Panc1 (cell line): ENCODE measurements around the gene HOXB5. TPM values are rescaled to one million over a fixed set of nuclear protein-coding genes. Genes with fewer than 3 reads are reported as not detected.

Experiments used
- ATAC-seq: fragments of 200-7000 bp; cut with Tn5 transposase; 2 replicates; pipeline ENCODE4 v1.9.1; 2020; ENCODE audit warnings: mild to moderate bottlenecking, moderate library complexity
- BruUV-seq: library from RNA; stranded (reverse); fragments of 400-500 nt; replicated peaks from 2 replicates; lab custom pipeline; 2021; lab: Mats Ljungman, UMichigan
- CTCF ChIA-PET: fragments of 300-600 bp; sonication (Branson Sonifier 250); formaldehyde crosslinking; loops from one replicate; lab custom pipeline; 2022; ENCODE audit warnings: antibody characterized with exemption; lab: Charles Lee
- POLR2A ChIA-PET: fragments of 300-600 bp; sonication (Branson Sonifier 250); formaldehyde crosslinking; loops from one replicate; lab custom pipeline; 2022; ENCODE audit warnings: antibody characterized with exemption; lab: Charles Lee
- DNase-seq: peaks from one replicate; pipeline ENCODE4 v3.0.0-alpha.2; 2010; ENCODE audit warnings: low read depth, low spot score
- H3K27ac ChIP-seq: 2 replicates; pipeline ENCODE4 v1.5.1; 2011; ENCODE audit warnings: mild to moderate bottlenecking, low read length, inconsistent platforms
- H3K27me3 ChIP-seq: fragments of 200-500 bp; sonication (Bioruptor generic); 2 replicates; pipeline ENCODE4 v1.6.0; 2014; ENCODE audit warnings: low read length, inconsistent platforms; ENCODE audit not compliant: control insufficient read depth, insufficient read depth
- H3K36me3 ChIP-seq: fragments of 200-500 bp; sonication (Bioruptor generic); 2 replicates; pipeline ENCODE4 v1.5.1; 2014; ENCODE audit warnings: inconsistent platforms, mild to moderate bottlenecking, low read length, moderate library complexity; ENCODE audit not compliant: control insufficient read depth, insufficient read depth
- H3K4me1 ChIP-seq: 2 replicates; pipeline ENCODE4 v1.5.1; 2011; ENCODE audit warnings: inconsistent platforms, mild to moderate bottlenecking, low read length, moderate library complexity; ENCODE audit not compliant: control insufficient read depth, insufficient read depth
- H3K4me3 ChIP-seq, 2 experiments: 2 replicates each; pipeline ENCODE4 v1.5.1; 2011 to 2012; ENCODE audit warnings: low read depth in 2 of 2, low read length in 2 of 2, mild to moderate bottlenecking in 2 of 2, inconsistent platforms in 1 of 2, moderate library complexity in 1 of 2
- H3K9me3 ChIP-seq: fragments of 200-500 bp; sonication (Bioruptor generic); 2 replicates; pipeline ENCODE4 v1.5.1; 2014; ENCODE audit warnings: low read depth, mild to moderate bottlenecking, inconsistent platforms, low read length, moderate library complexity; ENCODE audit not compliant: control insufficient read depth, insufficient read depth
- CTCF ChIP-seq: fragments of 450-650 bp; IDR thresholded peaks from 2 replicates; pipeline ENCODE4 v1.5.1; 2017; ENCODE audit warnings: mild to moderate bottlenecking
- POLR2AphosphoS5 ChIP-seq: IDR thresholded peaks from 2 replicates; pipeline ENCODE4 v1.6.1; 2012; ENCODE audit warnings: mild to moderate bottlenecking, low read depth, low read length, moderate library complexity
- REST ChIP-seq, 2 experiments: IDR thresholded peaks; 2 replicates each; pipeline ENCODE4 v1.6.1; 2011 to 2012; ENCODE audit warnings: low read depth in 2 of 2, control low read depth in 1 of 2, low read length in 1 of 2, mild to moderate bottlenecking in 1 of 2, moderate library complexity in 1 of 2; ENCODE audit not compliant: insufficient read depth in 1 of 2
- SIN3A ChIP-seq: IDR thresholded peaks from 2 replicates; pipeline ENCODE4 v1.6.1; 2012; ENCODE audit warnings: low read depth, mild to moderate bottlenecking, low read length, moderate library complexity, borderline replicate concordance; ENCODE audit not compliant: insufficient read depth
- TCF7L2 ChIP-seq: IDR thresholded peaks from 2 replicates; pipeline ENCODE4 v1.6.1; 2011; ENCODE audit warnings: mild to moderate bottlenecking, low read depth, low read length, inconsistent platforms
- in situ Hi-C: cut with HindIII; loops from 2 replicates; pipeline ENCODE4 v1.10.0; 2016; ENCODE audit warnings: low sequenced_read_pairs, low pct_unique_long_range_greater_than_20kb
- intact Hi-C: fragments of 100-400 bp; cut with micrococcal nuclease; formaldehyde crosslinking; loops from one replicate; pipeline ENCODE4 v1.10.0; 2022; ENCODE audit not compliant: unreplicated experiment
- total RNA-seq: library from RNA; stranded (reverse); gene quantifications from one replicate; pipeline ENCODE4 v1.2.1, GENCODE V29; 2021; ENCODE audit not compliant: unreplicated experiment

HOXB5 gene
- total RNA-seq, 1 experiment from 2014 or later: 67.2 TPM

GRCh38 chr17:48545022-48545375 is 48.6 kb downstream of the HOXB5 start, which contains the start of gene HOXB2:
HOXB2 (minus strand) TSS chr17:48545109; CDS start chr17:48544911, 198 bp downstream.
- in situ Hi-C loops: no loop called here
- peaks cover 62% of the 10 kb centered on the region for H3K4me1 ChIP-seq
- TF ChIP-seq SIN3A (no peak), TCF7L2 (no peak), REST (IDR thresholded peaks at IDR 0.05; ENCODE audit: insufficient read depth in 1 of 2, low read depth in 2 of 2, low read length in 1 of 2) (no peak), CTCF (no peak), POLR2AphosphoS5 (no peak)
- peak within 1 kb of the TSS; percentile 69 to 81 for H3K4me3 ChIP-seq
- ATAC-seq (no peak), DNase-seq (no peak)
- CTCF ChIA-PET: no interaction called here
- BruUV-seq: TSS peak; percentile 49
- H3K36me3 ChIP-seq: peaks cover 20% of the 10 kb centered on the region
- H3K9me3 ChIP-seq: no peaks in the 10 kb centered on the region
- intact Hi-C loops: no loop called here
- POLR2A ChIA-PET: no interaction called here
- peak within 1 kb of the TSS; percentile 98 for H3K27ac ChIP-seq
- no peaks in the 10 kb centered on the region for H3K27me3 ChIP-seq

- no peak for DNase-seq
- in situ Hi-C loops (no loop called here), intact Hi-C loops (loop anchor here (5.0 kb wide), 1 partner anchor 52 kb away; no protein-coding TSS in a partner anchor)
- peak; percentile 4 for ATAC-seq
- ChIA-PET POLR2A (interaction anchor here (0.7 to 1.0 kb wide), 3 partner anchors 13 to 200 kb away, joined by 3 to 6 read pairs (median 4); no protein-coding TSS in a partner anchor), CTCF (interaction anchor here (0.5 to 0.6 kb wide), 2 partner anchors 19 to 377 kb away, joined by 3 read pairs; no protein-coding TSS in a partner anchor)
- Histone ChIP-seq H3K36me3 (peaks cover 15% of the 10 kb centered on the region), H3K9me3 (no peaks in the 10 kb centered on the region), H3K4me1 (peaks cover 60% of the 10 kb centered on the region), H3K27me3 (no peaks in the 10 kb centered on the region), H3K4me3 (peak overlapping the region; percentile 69 to 81), H3K27ac (peak overlapping the region; percentile 98)
- BruUV-seq: no TSS peak
- peak; percentile 35; the same call in 1 of the 2 replicates for TF ChIP-seq POLR2AphosphoS5
- TF ChIP-seq CTCF: no peak
- TF ChIP-seq SIN3A: peak; percentile 35; the same call in 1 of the 2 replicates
- TF ChIP-seq REST (IDR thresholded peaks at IDR 0.05; ENCODE audit: insufficient read depth in 1 of 2, low read depth in 2 of 2, low read length in 1 of 2): 0 out of 4 replicates have a peak, but pooled peaks of 1 of the 2 experiments have one; percentile 8
- TF ChIP-seq TCF7L2: no peak; the same call in 1 of the 2 replicates
Measured at GRCh38 chr17:48544349-48545021, 49.1 kb downstream of the HOXB5 start.
